H1 (cell line): ENCODE data around the gene HMCN1. TPM values are rescaled to one million over a fixed set of nuclear protein-coding genes. Genes with fewer than 3 reads are reported as not detected.

ENCODE experiments used
- CTCF ChIA-PET: fragments of 300-600 bp; sonication (Branson Sonifier 250); formaldehyde crosslinking; loops from one replicate; lab custom pipeline; 2021; ENCODE audit not compliant: partially characterized antibody; lab: Charles Lee
- POLR2A ChIA-PET: fragments of 300-600 bp; sonication (Branson Sonifier 250); formaldehyde crosslinking; loops from one replicate; lab custom pipeline; 2021; ENCODE audit warnings: inconsistent platforms; ENCODE audit not compliant: partially characterized antibody; lab: Charles Lee
- DNase-seq, 2 experiments: peaks; one replicate each; pipeline versions ENCODE4 v3.0.0 to v3.0.0-alpha.2; 2010 to 2022; ENCODE audit warnings: low spot score in 2 of 2, low read depth in 1 of 2, mixed read lengths in 1 of 2
- FAIRE-seq: peaks from 2 replicates; lab custom pipeline; 2011; peaks lifted over from hg19 to GRCh38; lab: Jason Lieb, UNC
- H2AFZ ChIP-seq: 2 replicates; pipeline ENCODE4 v1.8.1; 2012; ENCODE audit warnings: low read length, inconsistent platforms
- H2AK5ac ChIP-seq: 2 replicates; pipeline ENCODE4 v1.6.1; 2013; ENCODE audit warnings: low read depth, low read length
- H2BK120ac ChIP-seq: replicated peaks from 2 replicates; pipeline ENCODE3; 2013; ENCODE audit warnings: low read depth, low read length, inconsistent platforms
- H2BK12ac ChIP-seq: 2 replicates; pipeline ENCODE4 v1.6.1; 2013; ENCODE audit warnings: low read depth, low read length
- H2BK15ac ChIP-seq: 2 replicates; pipeline ENCODE4 v1.6.1; 2013; ENCODE audit warnings: low read length
- H2BK20ac ChIP-seq: 2 replicates; pipeline ENCODE4 v1.6.1; 2013; ENCODE audit warnings: low read length
- H2BK5ac ChIP-seq: 2 replicates; pipeline ENCODE4 v1.6.1; 2013; ENCODE audit warnings: low read depth, low read length
- H3K14ac ChIP-seq: 2 replicates; pipeline ENCODE4 v1.6.1; 2013; ENCODE audit warnings: inconsistent platforms; ENCODE audit not compliant: insufficient read length
- H3K18ac ChIP-seq: 2 replicates; pipeline ENCODE4 v1.6.1; 2013; ENCODE audit warnings: low read length; ENCODE audit errors: extremely low read depth
- H3K23ac ChIP-seq: 2 replicates; pipeline ENCODE4 v1.6.1; 2013; ENCODE audit warnings: inconsistent platforms; ENCODE audit not compliant: insufficient read length
- H3K23me2 ChIP-seq: 2 replicates; pipeline ENCODE4 v1.6.1; 2013; ENCODE audit warnings: low read depth, low read length
- H3K27ac ChIP-seq: 2 replicates; pipeline ENCODE4 v1.6.1; 2011; ENCODE audit warnings: low read depth, low read length, inconsistent platforms
- H3K27me3 ChIP-seq, 4 experiments: replicated peaks in 1 of 4; 1 replicate in 1 of 4; 2 replicates in 3 of 4; pipeline versions ENCODE4 v1.6.1 to v1.8.1; 2011 to 2013; ENCODE audit warnings: low read length in 3 of 4, mild to moderate bottlenecking in 3 of 4, inconsistent platforms in 2 of 4, mixed read lengths in 2 of 4, moderate library complexity in 1 of 4; ENCODE audit not compliant: control insufficient read depth in 3 of 4, insufficient read depth in 3 of 4; ENCODE audit errors: extremely low read depth in 1 of 4
- H3K36me3 ChIP-seq, 4 experiments: 2 replicates each; pipeline versions ENCODE4 v1.6.1 to v1.8.1; 2011 to 2013; ENCODE audit warnings: mild to moderate bottlenecking in 4 of 4, low read length in 3 of 4, moderate library complexity in 2 of 4, control low read depth in 1 of 4, inconsistent platforms in 1 of 4; ENCODE audit not compliant: insufficient read depth in 4 of 4, control insufficient read depth in 2 of 4
- H3K4ac ChIP-seq: replicated peaks from 2 replicates; pipeline ENCODE3; 2013; ENCODE audit warnings: low read length, low read depth, mixed read lengths, inconsistent platforms; ENCODE audit not compliant: insufficient read length
- H3K4me1 ChIP-seq, 4 experiments: replicated peaks in 1 of 4; 1 replicate in 1 of 4; 2 replicates in 3 of 4; pipeline versions ENCODE4 v1.6.1 to v1.8.1; 2011 to 2013; ENCODE audit warnings: low read length in 3 of 4, inconsistent platforms in 2 of 4, mixed read lengths in 1 of 4; ENCODE audit not compliant: insufficient read depth in 4 of 4, control insufficient read depth in 3 of 4
- H3K4me2 ChIP-seq, 2 experiments: 2 replicates each; pipeline versions ENCODE4 v1.6.1 to v1.8.1; 2011 to 2013; ENCODE audit warnings: low read depth in 2 of 2, low read length in 2 of 2, control low read depth in 1 of 2, inconsistent platforms in 1 of 2, mild to moderate bottlenecking in 1 of 2; ENCODE audit not compliant: insufficient read depth in 1 of 2
- H3K4me3 ChIP-seq, 4 experiments: fragments of 200-600, 300-600 bp in 1 of 4; sonication (generic), shearing (Covaris generic), sonication (Bioruptor Twin) in 1 of 4; 2 replicates each; pipeline versions ENCODE4 v1.5.1 to v1.8.1; 2011 to 2016; ENCODE audit warnings: low read length in 4 of 4, low read depth in 3 of 4, control low read depth in 2 of 4, inconsistent platforms in 2 of 4, mild to moderate bottlenecking in 2 of 4, mixed read lengths in 1 of 4, moderate library complexity in 1 of 4; ENCODE audit not compliant: insufficient read depth in 2 of 4; ENCODE audit errors: extremely low read depth in 1 of 4
- H3K56ac ChIP-seq: replicated peaks from 2 replicates; pipeline ENCODE3; 2013; ENCODE audit warnings: low read depth, mild to moderate bottlenecking, mixed read lengths, low read length, inconsistent platforms; ENCODE audit not compliant: insufficient read length
- H3K79me1 ChIP-seq: 2 replicates; pipeline ENCODE4 v1.6.1; 2013; ENCODE audit warnings: low read depth, low read length, control low read depth
- H3K79me2 ChIP-seq, 2 experiments: 2 replicates each; pipeline versions ENCODE4 v1.6.1 to v1.8.1; 2012 to 2013; ENCODE audit warnings: low read length in 2 of 2, mild to moderate bottlenecking in 2 of 2, inconsistent platforms in 1 of 2; ENCODE audit not compliant: insufficient read depth in 2 of 2, control insufficient read depth in 1 of 2
- H3K9ac ChIP-seq, 4 experiments: replicated peaks in 1 of 4; 1 replicate in 1 of 4; 2 replicates in 3 of 4; pipeline versions ENCODE4 v1.6.1 to v1.8.1; 2011 to 2013; ENCODE audit warnings: low read depth in 3 of 4, low read length in 3 of 4, control low read depth in 2 of 4, mild to moderate bottlenecking in 2 of 4, moderate library complexity in 2 of 4, inconsistent platforms in 1 of 4; ENCODE audit errors: extremely low read depth in 1 of 4
- H3K9me3 ChIP-seq, 2 experiments: 2 replicates each; pipeline versions ENCODE4 v1.6.1 to v1.8.1; 2012 to 2013; ENCODE audit warnings: mild to moderate bottlenecking in 2 of 2, moderate library complexity in 2 of 2, control low read depth in 1 of 2, inconsistent platforms in 1 of 2, low read depth in 1 of 2, low read length in 1 of 2, mixed read lengths in 1 of 2; ENCODE audit not compliant: insufficient read depth in 2 of 2
- H4K20me1 ChIP-seq, 2 experiments: replicated peaks in 1 of 2; 2 replicates each; pipeline versions ENCODE3 to v1.8.1; 2011 to 2013; ENCODE audit warnings: inconsistent platforms in 2 of 2, low read length in 2 of 2, mild to moderate bottlenecking in 1 of 2; ENCODE audit not compliant: insufficient read depth in 2 of 2, control insufficient read depth in 1 of 2
- H4K5ac ChIP-seq: 2 replicates; pipeline ENCODE4 v1.6.1; 2013; ENCODE audit warnings: low read length, low read depth, mixed read lengths, inconsistent platforms; ENCODE audit not compliant: insufficient read length
- H4K8ac ChIP-seq: 2 replicates; pipeline ENCODE4 v1.8.0; 2013; ENCODE audit warnings: mild to moderate bottlenecking, moderate library complexity, low read length, inconsistent platforms; ENCODE audit not compliant: insufficient read depth; ENCODE audit errors: extremely low read depth
- H4K91ac ChIP-seq: replicated peaks from 2 replicates; pipeline ENCODE3; 2013; ENCODE audit warnings: low read length, mixed read lengths, inconsistent platforms; ENCODE audit not compliant: insufficient read length
- EP300 ChIP-seq, 2 experiments: IDR thresholded peaks; 1 replicate in 1 of 2; 2 replicates in 1 of 2; pipeline ENCODE4 v1.6.1; 2011 to 2012; ENCODE audit warnings: low read depth in 2 of 2, low read length in 2 of 2, mild to moderate bottlenecking in 2 of 2, borderline replicate concordance in 1 of 2, inconsistent platforms in 1 of 2, moderate library complexity in 1 of 2
- RFX5 ChIP-seq: IDR thresholded peaks from 2 replicates; pipeline ENCODE4 v1.6.1; 2011; ENCODE audit warnings: low read depth, low read length, improper control_type of control experiment, borderline replicate concordance
- ZNF274 ChIP-seq: IDR thresholded peaks from 2 replicates; pipeline ENCODE4 v1.7.0; 2012; ENCODE audit warnings: low read length, borderline replicate concordance; ENCODE audit errors: extremely low read depth
- WGBS, 2 experiments: shearing (Covaris generic) in 1 of 2; methylation state at CpG; one replicate each; pipeline versions ENCODE4 v1.1.6 to v1.1.7; 2013 to 2015; ENCODE audit warnings: low lambda C conversion rate in 2 of 2, mixed read lengths in 2 of 2, inconsistent platforms in 1 of 2, low coverage in 1 of 2, missing lambda C conversion rate in 1 of 2; ENCODE audit not compliant: insufficient replicate concordance in 2 of 2, insufficient coverage in 1 of 2, insufficient read length in 1 of 2; ENCODE audit errors: extremely low coverage in 1 of 2, missing lambda C conversion rate in 1 of 2; 5-methylcytosine and 5-hydroxymethylcytosine counted together
- polyA plus RNA-seq, 7 experiments: library from polyadenylated mRNA; depleted of rRNA in 3 of 7; stranded (reverse) in 5 of 7; unstranded in 2 of 7; fragments of >200 nt in 5 of 7; fragments of 200-250 nt in 2 of 7; gene quantifications; 1 replicate in 5 of 7; 2 replicates in 1 of 7; 4 replicates in 1 of 7; pipeline versions ENCODE4 v1.2.1 to v1.2.3, GENCODE V29; 2011 to 2013; ENCODE audit warnings: missing spikeins in 2 of 7, mixed read lengths in 2 of 7
- total RNA-seq: library from RNA; stranded (reverse); fragmentation: NEBNext Ultra II Directional; extraction: Animal tissue kit (Norgen Biotek cat#: 25700); gene quantifications from 2 replicates; pipeline ENCODE4 v1.2.1, GENCODE V29; 2021

Gene HMCN1
- total and polyA plus RNA-seq, 2 of the 8 experiments (the other 6 are each of a cell fraction or from before 2014, with no cell fraction given): 13.8 to 14.6 TPM

DNA sequence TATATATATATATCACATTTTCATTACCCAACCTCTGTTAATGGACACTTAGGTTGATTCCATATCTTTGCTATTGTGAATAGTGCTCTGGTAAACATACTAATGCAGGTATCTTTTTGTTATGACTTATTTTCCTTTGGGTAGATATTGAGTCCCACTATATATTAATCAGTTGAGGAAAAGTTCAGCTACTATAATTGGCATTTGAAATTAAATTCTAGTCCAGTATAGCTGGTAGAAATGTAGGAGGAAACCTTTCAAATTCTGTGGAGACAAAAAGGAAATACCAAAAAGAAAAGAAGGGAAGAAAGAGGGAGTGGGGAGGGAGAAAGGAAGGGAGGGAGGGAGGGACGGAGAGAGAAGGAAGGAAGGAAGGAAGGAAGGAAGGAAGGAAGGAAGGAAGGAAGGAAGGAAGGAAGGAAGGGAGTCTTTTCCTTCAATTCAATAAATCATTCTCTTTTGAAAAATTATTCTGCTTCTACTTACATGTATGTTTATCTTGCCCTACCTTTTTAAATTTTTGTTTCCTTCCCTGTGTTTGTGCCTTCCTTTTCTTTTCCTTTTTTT, 329.0 kb downstream of the HMCN1 start:
- Histone ChIP-seq H3K23me2 (no peaks in the 10 kb centered on the region), H3K4me1 (no peaks in the 10 kb centered on the region), H3K14ac (no peak overlapping the region), H4K91ac (no peak overlapping the region), H2AK5ac (no peak overlapping the region), H3K9me3 (no peaks in the 10 kb centered on the region), H3K18ac (no peak overlapping the region), H2BK12ac (no peak overlapping the region), H2AFZ (no peak overlapping the region), H3K23ac (no peak overlapping the region), H3K79me1 (no peaks in the 10 kb centered on the region), H3K56ac (no peak overlapping the region), H3K27me3 (no peaks in the 10 kb centered on the region), H2BK15ac (no peak overlapping the region), H3K4me3 (no peak overlapping the region), H2BK5ac (no peak overlapping the region), H4K5ac (no peak overlapping the region), H3K9ac (no peak overlapping the region), H3K27ac (no peak overlapping the region), H4K8ac (no peak overlapping the region), H2BK120ac (no peak overlapping the region), H3K4me2 (no peak overlapping the region), H3K4ac (no peak overlapping the region), H3K79me2 (no peaks in the 10 kb centered on the region), H4K20me1 (no peaks in the 10 kb centered on the region), H2BK20ac (no peak overlapping the region), H3K36me3 (no peaks in the 10 kb centered on the region)
- WGBS, 2 experiments: no CpG with 5 or more reads among the region's 1 CpG
- ChIA-PET POLR2A (no interaction called here), CTCF (no interaction called here)
- FAIRE-seq: no peak
- no peak for DNase-seq
- TF ChIP-seq EP300 (IDR thresholded peaks at IDR 0.05; ENCODE audit: borderline replicate concordance in 1 of 2, low read depth in 2 of 2, low read length in 2 of 2) (no peak), ZNF274 (no peak), RFX5 (no peak)
